Measurements from ENCODE around the gene RIPPLY2.
"Not testable (repeated sequence)": the region's sequence is repeated elsewhere in the genome, so short reads cannot be mapped to it uniquely, and the experiment has no call there.

DNA sequence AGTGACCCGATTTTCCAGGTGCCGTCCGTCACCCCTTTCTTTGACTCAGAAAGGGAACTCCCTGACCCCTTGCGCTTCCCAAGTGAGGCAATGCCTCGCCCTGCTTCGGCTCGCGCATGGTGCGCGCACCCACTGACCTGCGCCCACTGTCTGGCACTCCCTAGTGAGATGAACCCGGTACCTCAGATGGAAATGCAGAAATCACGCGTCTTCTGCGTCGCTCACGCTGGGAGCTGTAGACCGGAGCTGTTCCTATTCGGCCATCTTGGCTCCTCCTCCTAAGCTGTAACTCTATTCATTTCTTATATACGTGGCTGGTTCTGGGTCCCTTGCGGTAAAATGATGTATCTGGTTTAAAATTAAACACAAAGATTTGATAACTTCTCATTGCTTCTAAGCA lies 49.7 kb upstream of the RIPPLY2 start:
- not testable (repeated sequence) for TF ChIP-seq CTCF (IDR thresholded peaks at IDR 0.05); FOSL2 (IDR thresholded peaks at IDR 0.05; ENCODE audit: borderline replicate concordance, low read depth); YY1 (IDR thresholded peaks at IDR 0.05; ENCODE audit: low read depth); ELF1 (IDR thresholded peaks at IDR 0.05); EZH2phosphoT487 (IDR thresholded peaks at IDR 0.05; ENCODE audit: borderline replicate concordance, low read depth); RAD21 (IDR thresholded peaks at IDR 0.05; ENCODE audit: low read length)
- TF ChIP-seq, protein P1, sequence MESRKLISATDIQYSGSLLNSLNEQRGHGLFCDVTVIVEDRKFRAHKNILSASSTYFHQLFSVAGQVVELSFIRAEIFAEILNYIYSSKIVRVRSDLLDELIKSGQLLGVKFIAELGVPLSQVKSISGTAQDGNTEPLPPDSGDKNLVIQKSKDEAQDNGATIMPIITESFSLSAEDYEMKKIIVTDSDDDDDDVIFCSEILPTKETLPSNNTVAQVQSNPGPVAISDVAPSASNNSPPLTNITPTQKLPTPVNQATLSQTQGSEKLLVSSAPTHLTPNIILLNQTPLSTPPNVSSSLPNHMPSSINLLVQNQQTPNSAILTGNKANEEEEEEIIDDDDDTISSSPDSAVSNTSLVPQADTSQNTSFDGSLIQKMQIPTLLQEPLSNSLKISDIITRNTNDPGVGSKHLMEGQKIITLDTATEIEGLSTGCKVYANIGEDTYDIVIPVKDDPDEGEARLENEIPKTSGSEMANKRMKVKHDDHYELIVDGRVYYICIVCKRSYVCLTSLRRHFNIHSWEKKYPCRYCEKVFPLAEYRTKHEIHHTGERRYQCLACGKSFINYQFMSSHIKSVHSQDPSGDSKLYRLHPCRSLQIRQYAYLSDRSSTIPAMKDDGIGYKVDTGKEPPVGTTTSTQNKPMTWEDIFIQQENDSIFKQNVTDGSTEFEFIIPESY (IDR thresholded peaks at IDR 0.05; ENCODE audit: borderline replicate concordance, low read depth) = not testable (repeated sequence)
